ENCODE measurements around the gene ABHD13.

The ABHD13 gene

GRCh38 chr13:108274718-108275117 lies 56.5 kb downstream of the ABHD13 start:
- Histone ChIP-seq H3K27ac (ENCODE audit: low read length) (no peak overlapping the region), H3K9ac (ENCODE audit: low read depth, low read length) (no peak overlapping the region), H3K4me2 (ENCODE audit: insufficient read depth, low read length) (no peak overlapping the region), H3K9me3 (ENCODE audit: insufficient read depth, low read length, severe bottlenecking) (no peaks in the 10 kb centered on the region), H3K36me3 (ENCODE audit: insufficient read depth, low read length) (no peaks in the 10 kb centered on the region), H2AFZ (ENCODE audit: low read depth, low read length) (no peak overlapping the region), H3K27me3 (ENCODE audit: insufficient read depth, low read length, poor library complexity) (no peaks in the 10 kb centered on the region), H3K4me3 (ENCODE audit: low read depth in 1 of 2, low read length in 2 of 2) (no peak overlapping the region), H3K79me2 (ENCODE audit: insufficient read depth, low read length) (no peaks in the 10 kb centered on the region), H4K20me1 (ENCODE audit: insufficient read depth, low read length) (no peaks in the 10 kb centered on the region), H3K4me1 (ENCODE audit: insufficient read depth, low read length) (no peaks in the 10 kb centered on the region)
- TF ChIP-seq CTCF (IDR thresholded peaks at IDR 0.05; ENCODE audit: borderline replicate concordance, extremely low read depth, low read length, poor library complexity, severe bottlenecking), result no peak
- TF ChIP-seq EZH2 (IDR thresholded peaks at IDR 0.05; ENCODE audit: borderline replicate concordance, low read depth, low read length, severe bottlenecking), result no peak
- DNase-seq (no peak), ATAC-seq (ENCODE audit: insufficient read depth, low read depth) (no peak)

GRCh38 chr13:108276060-108276459 lies 57.9 kb downstream of the ABHD13 start:
- Histone ChIP-seq H3K9ac (ENCODE audit: low read depth, low read length) (no peak overlapping the region), H3K4me2 (ENCODE audit: insufficient read depth, low read length) (no peak overlapping the region), H3K36me3 (ENCODE audit: insufficient read depth, low read length) (no peaks in the 10 kb centered on the region), H3K79me2 (ENCODE audit: insufficient read depth, low read length) (no peaks in the 10 kb centered on the region), H3K4me3 (ENCODE audit: low read depth in 1 of 2, low read length in 2 of 2) (no peak overlapping the region), H3K27me3 (ENCODE audit: insufficient read depth, low read length, poor library complexity) (no peaks in the 10 kb centered on the region), H3K9me3 (ENCODE audit: insufficient read depth, low read length, severe bottlenecking) (no peaks in the 10 kb centered on the region), H3K27ac (ENCODE audit: low read length) (no peak overlapping the region), H3K4me1 (ENCODE audit: insufficient read depth, low read length) (no peaks in the 10 kb centered on the region), H4K20me1 (ENCODE audit: insufficient read depth, low read length) (no peaks in the 10 kb centered on the region), H2AFZ (ENCODE audit: low read depth, low read length) (no peak overlapping the region)
- ATAC-seq (ENCODE audit: insufficient read depth, low read depth), result no peak
- TF ChIP-seq CTCF (IDR thresholded peaks at IDR 0.05; ENCODE audit: borderline replicate concordance, extremely low read depth, low read length, poor library complexity, severe bottlenecking) (no peak), EZH2 (IDR thresholded peaks at IDR 0.05; ENCODE audit: borderline replicate concordance, low read depth, low read length, severe bottlenecking) (no peak)
- no peak for DNase-seq

- ATAC-seq (ENCODE audit: insufficient read depth, low read depth) (no peak), DNase-seq (no peak)
- H3K4me1 ChIP-seq (ENCODE audit: insufficient read depth, low read length), result no peaks in the 10 kb centered on the region
- H3K36me3 ChIP-seq (ENCODE audit: insufficient read depth, low read length), result no peaks in the 10 kb centered on the region
- H3K4me2 ChIP-seq (ENCODE audit: insufficient read depth, low read length), result no peak overlapping the region
- H3K27me3 ChIP-seq (ENCODE audit: insufficient read depth, low read length, poor library complexity), result no peaks in the 10 kb centered on the region
- no peak overlapping the region for H3K9ac ChIP-seq (ENCODE audit: low read depth, low read length)
- H3K27ac ChIP-seq (ENCODE audit: low read length), result no peak overlapping the region
- H3K9me3 ChIP-seq (ENCODE audit: insufficient read depth, low read length, severe bottlenecking), result no peaks in the 10 kb centered on the region
- no peaks in the 10 kb centered on the region for H3K79me2 ChIP-seq (ENCODE audit: insufficient read depth, low read length)
- no peak overlapping the region for H3K4me3 ChIP-seq (ENCODE audit: low read depth in 1 of 2, low read length in 2 of 2)
- no peaks in the 10 kb centered on the region for H4K20me1 ChIP-seq (ENCODE audit: insufficient read depth, low read length)
- TF ChIP-seq EZH2 (IDR thresholded peaks at IDR 0.05; ENCODE audit: borderline replicate concordance, low read depth, low read length, severe bottlenecking), result no peak
- no peak for TF ChIP-seq CTCF (IDR thresholded peaks at IDR 0.05; ENCODE audit: borderline replicate concordance, extremely low read depth, low read length, poor library complexity, severe bottlenecking)
- no peak overlapping the region for H2AFZ ChIP-seq (ENCODE audit: low read depth, low read length)
Observed at GRCh38 chr13:108278466-108278865, 60.3 kb downstream of the ABHD13 start.

- Histone ChIP-seq H3K4me2 (ENCODE audit: insufficient read depth, low read length) (no peak overlapping the region), H3K9ac (ENCODE audit: low read depth, low read length) (no peak overlapping the region), H2AFZ (ENCODE audit: low read depth, low read length) (no peak overlapping the region), H3K9me3 (ENCODE audit: insufficient read depth, low read length, severe bottlenecking) (no peaks in the 10 kb centered on the region), H3K27ac (ENCODE audit: low read length) (no peak overlapping the region), H3K36me3 (ENCODE audit: insufficient read depth, low read length) (no peaks in the 10 kb centered on the region), H3K27me3 (ENCODE audit: insufficient read depth, low read length, poor library complexity) (peaks cover 2% of the 10 kb centered on the region), H3K4me3 (ENCODE audit: low read depth in 1 of 2, low read length in 2 of 2) (no peak overlapping the region), H3K79me2 (ENCODE audit: insufficient read depth, low read length) (no peaks in the 10 kb centered on the region), H3K4me1 (ENCODE audit: insufficient read depth, low read length) (no peaks in the 10 kb centered on the region), H4K20me1 (ENCODE audit: insufficient read depth, low read length) (no peaks in the 10 kb centered on the region)
- ATAC-seq (ENCODE audit: insufficient read depth, low read depth) (no peak), DNase-seq (no peak)
- no peak for TF ChIP-seq CTCF (IDR thresholded peaks at IDR 0.05; ENCODE audit: borderline replicate concordance, extremely low read depth, low read length, poor library complexity, severe bottlenecking)
- TF ChIP-seq EZH2 (IDR thresholded peaks at IDR 0.05; ENCODE audit: borderline replicate concordance, low read depth, low read length, severe bottlenecking), result no peak
Observed at GRCh38 chr13:108281901-108282300, 63.7 kb downstream of the ABHD13 start.
